ENCODE results near the gene MFAP3L.
A peak's percentile ranks its signal among the peaks of the same experiment; 100 is the strongest.

MFAP3L gene

GRCh38 chr4:170017252-170017651, 8.9 kb downstream of the MFAP3L start:
- peak; percentile 27 for DNase-seq

- DNase-seq: no peak
These were observed 10.9 kb downstream of the MFAP3L start for GRCh38 chr4:170015285-170015684.

GRCh38 chr4:170014359-170015011, 11.7 kb downstream of the MFAP3L start:
- DNase-seq: peak; percentile 12

- DNase-seq: no peak
These were observed 13.6 kb downstream of the MFAP3L start for GRCh38 chr4:170012629-170012958.

DNA sequence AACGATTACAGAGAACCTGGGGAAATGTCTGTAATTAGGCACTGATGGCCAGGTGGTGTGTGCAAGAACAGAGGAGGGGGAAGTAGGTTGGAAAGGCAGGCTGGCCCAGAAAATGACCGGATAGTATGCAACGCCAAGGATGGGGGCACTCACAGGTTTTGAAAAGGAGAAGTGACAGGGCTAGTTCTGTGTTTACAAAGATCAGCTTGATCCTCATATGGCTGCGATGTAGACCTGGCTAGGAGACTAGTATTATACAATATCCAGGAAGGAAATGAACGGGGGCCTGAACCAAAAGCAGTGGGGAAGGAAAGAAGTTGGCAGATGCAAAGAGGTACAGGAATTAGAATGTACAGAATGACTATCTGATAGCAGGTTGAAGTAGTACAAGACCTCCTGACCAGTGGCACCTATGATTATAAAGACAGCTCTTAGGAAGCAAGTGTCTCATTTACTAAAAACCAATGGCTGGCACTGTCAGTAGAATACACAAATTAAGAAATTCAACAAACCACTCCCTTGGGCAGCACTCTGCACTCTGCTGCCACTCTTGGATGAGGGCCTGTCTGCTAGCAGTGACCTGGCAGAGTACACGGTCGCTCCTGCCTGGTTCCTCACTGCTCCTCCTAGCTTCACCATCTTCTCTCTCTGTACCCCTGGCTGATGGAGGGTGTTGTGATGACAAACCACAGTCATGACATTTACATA, 14.1 kb downstream of the MFAP3L start:
- peak; percentile 65 for DNase-seq

DNA sequence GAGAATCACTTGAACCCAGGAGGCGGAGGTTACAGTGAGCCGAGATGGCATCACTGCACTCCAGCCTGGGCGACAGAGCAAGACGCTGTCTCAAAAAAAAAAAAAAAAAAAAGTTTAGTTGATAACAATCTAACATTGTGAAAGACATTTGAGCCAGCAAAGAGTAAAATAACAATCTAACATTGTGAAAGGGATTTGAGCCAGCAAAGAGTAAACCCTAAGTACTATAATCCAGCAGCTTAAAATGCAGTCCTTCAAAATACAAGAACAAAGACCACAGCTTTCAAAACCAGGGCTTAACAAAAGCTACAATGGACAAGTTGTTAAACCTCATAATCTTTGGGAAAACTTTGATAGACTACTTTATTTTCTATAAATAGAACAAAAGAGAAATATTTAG, 16.9 kb downstream of the MFAP3L start:
- peak; percentile 69 for DNase-seq

GRCh38 chr4:170008801-170009200, 17.4 kb downstream of the MFAP3L start:
- DNase-seq: no peak

DNA sequence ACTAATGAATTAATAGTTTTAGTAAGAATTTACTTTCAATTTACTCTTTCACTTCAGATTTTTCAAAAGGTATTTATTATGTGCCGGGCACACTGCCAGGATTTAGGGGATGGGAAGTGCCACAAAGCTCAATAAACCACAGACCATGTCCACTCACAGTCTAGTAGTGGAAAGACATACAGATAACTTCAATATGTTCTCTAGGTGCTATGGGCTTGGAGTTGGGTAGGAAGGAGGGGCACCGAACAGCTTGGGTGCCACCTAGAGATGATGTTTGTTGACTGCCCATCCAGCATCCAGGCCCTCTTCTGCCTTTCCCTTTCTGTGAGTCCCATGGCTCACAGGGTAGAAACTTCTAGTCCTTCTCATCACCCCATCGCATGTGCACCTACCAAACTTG, 17.8 kb downstream of the MFAP3L start:
- DNase-seq: peak; percentile 74

DNA sequence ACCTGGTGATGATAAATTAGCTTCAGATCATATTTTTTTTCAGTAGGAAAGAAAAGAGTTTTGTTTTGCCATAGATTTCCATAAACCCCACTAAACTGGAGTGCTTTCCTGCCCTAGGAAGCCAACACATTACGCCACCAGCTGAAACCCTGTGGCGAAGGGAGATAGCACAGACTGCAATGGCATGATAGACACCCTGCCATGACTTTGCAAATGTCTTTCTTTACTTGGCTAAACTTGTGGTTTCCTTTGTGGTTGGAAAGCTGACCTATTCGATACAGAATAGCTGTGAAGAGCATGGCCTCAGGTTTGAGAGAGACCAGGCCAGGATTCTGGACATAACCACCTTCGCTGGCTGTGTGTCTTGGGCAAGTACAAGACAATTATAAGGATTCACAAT, 19.1 kb downstream of the MFAP3L start:
- peak; percentile 95 for DNase-seq

- no peak for DNase-seq
These were observed 20.7 kb downstream of the MFAP3L start for GRCh38 chr4:170005472-170005871.

GRCh38 chr4:170004651-170005295, 21.4 kb downstream of the MFAP3L start:
- no peak for DNase-seq

- peak; percentile 11 for DNase-seq
These were observed 22.8 kb downstream of the MFAP3L start for GRCh38 chr4:170003071-170004070.

DNA sequence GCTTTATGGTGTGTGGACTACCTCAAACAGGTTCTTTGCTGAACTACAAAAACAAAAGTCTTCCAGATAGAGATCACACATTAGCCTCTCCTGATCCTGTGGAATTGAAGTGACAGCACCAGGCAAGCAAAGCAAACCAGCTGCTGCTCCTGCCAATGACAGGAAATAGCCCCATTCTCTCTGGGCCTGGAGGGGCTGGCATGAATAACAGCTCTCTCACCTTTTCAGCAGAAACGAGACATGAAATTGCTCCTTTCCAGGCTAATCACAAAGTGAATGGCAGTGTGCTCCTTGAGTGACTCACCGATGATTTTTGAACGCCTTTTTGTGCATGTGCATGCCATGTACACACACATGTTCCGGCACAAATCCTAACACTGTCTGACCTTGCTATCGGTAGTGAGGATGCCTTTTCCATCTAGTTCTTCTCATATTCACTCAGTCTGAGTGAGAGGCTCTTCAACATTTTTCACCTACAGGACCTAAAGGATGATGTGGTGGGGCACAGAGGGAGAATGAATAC, 24.4 kb downstream of the MFAP3L start:
- peak; percentile 3 for DNase-seq

DNA sequence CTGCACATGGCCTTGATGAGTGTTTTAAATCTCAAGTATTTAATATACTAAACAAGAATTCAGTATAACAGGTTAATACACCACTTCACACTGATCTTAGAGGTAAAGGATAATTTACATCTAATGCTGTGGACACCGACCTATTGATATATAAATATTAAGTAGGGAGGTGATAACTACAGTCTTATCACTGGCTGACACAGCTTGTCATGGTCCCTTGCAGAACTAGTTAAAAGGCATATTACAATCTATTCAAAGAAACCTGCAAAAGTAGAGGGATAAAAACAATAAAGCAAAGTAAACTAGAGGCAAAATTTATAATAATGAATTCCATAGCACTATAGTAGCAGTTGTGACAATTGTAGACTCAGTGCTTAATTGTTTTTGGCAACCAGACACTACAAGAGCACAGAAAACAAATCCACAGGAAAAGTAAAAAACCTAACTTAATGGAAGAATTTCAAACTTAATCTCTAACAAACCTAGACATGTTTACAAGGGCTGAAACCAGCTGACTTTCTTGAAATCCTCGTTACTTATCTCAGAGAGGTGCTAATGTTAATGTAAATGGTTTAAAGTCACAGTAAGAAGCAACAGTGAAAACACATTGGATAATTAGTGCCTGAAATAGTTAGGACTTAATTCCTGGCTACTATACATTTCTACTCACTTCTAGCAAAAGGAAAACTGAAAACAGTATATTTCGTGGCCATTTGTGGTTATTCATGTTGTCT, 25.0 kb downstream of the MFAP3L start:
- DNase-seq: peak; percentile 16

DNA sequence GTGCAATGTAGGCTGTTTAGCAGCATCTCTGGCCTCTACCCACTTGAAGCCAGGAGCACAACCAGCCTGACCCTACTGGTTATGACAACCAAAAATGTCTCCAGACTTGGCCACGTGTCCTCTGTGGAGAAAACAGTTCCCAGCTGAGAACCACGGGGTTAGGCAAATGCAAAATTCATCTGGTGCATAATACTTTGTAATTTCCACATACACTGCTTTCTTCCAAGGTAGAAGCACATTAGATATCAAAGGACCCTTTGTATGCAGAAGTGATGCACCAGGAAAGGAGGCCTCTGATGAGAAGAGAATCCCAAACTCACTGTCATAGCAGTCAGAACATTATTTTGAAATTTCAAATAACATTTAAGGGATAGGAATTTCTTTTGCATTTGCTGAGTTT, 26.3 kb downstream of the MFAP3L start:
- DNase-seq: no peak

- no peak for DNase-seq
These were observed 27.2 kb downstream of the MFAP3L start for GRCh38 chr4:169998981-169999380.

GRCh38 chr4:169996379-169997240, 29.6 kb downstream of the MFAP3L start:
- DNase-seq: no peak

GRCh38 chr4:169993531-169993930, 32.7 kb downstream of the MFAP3L start:
- DNase-seq: no peak

- DNase-seq: no peak
These were observed 37.9 kb downstream of the MFAP3L start for GRCh38 chr4:169988252-169988651.

GRCh38 chr4:169987327-169988228, 38.6 kb downstream of the MFAP3L start:
- no peak for DNase-seq
